ENCODE measurements around the gene ZBTB42. TPM values are rescaled to one million over a fixed set of nuclear protein-coding genes. Genes with fewer than 3 reads are reported as not detected.

Gene ZBTB42
- total and polyA plus RNA-seq, 3 donors from 2014 or later: 6.1 to 8.4 (median 7.1) TPM

DNA sequence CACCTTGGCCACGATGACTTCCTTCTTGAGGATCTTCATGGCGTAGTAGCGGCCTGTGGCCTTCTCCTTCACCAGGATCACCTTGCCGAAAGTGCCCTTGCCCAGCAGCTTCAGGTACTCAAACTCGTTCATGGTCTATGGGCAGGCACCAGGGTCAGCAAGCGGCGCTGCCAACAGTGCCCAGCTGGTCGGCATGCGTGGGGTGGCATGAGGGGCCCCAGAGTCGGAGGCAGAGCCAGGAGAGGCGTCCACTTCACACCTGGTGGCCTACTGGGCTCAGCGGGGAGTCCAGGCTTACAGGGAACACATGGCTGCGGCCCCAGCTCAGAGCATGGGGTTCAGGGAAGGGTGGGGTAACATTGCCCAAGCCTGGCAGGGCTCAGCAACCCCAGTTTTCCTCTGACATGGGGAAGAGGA is 25.8 kb upstream of the ZBTB42 start:
- WGBS, 2 donors: 82 to 91% methylated on average over 4 to 13 of the region's 13 CpGs
- DNase-seq: no peak
- Histone ChIP-seq H3K27ac (no peak overlapping the region), H3K9me3 (no peaks in the 10 kb centered on the region), H3K27me3 (no peaks in the 10 kb centered on the region), H3K4me1 (no peaks in the 10 kb centered on the region), H3K4me3 (no peak overlapping the region), H3K36me3 (ENCODE audit: low read depth, missing control alignments) (no peaks in the 10 kb centered on the region)
- intact Hi-C loops (cut with DNase I; ENCODE audit: low total_unique reads): loop anchor here (5.0 kb wide), 1 partner anchor 52 kb away; no protein-coding TSS in a partner anchor
- no peak for TF ChIP-seq POLR2A (IDR thresholded peaks at IDR 0.05)
- TF ChIP-seq, protein P1, sequence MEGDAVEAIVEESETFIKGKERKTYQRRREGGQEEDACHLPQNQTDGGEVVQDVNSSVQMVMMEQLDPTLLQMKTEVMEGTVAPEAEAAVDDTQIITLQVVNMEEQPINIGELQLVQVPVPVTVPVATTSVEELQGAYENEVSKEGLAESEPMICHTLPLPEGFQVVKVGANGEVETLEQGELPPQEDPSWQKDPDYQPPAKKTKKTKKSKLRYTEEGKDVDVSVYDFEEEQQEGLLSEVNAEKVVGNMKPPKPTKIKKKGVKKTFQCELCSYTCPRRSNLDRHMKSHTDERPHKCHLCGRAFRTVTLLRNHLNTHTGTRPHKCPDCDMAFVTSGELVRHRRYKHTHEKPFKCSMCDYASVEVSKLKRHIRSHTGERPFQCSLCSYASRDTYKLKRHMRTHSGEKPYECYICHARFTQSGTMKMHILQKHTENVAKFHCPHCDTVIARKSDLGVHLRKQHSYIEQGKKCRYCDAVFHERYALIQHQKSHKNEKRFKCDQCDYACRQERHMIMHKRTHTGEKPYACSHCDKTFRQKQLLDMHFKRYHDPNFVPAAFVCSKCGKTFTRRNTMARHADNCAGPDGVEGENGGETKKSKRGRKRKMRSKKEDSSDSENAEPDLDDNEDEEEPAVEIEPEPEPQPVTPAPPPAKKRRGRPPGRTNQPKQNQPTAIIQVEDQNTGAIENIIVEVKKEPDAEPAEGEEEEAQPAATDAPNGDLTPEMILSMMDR (IDR thresholded peaks at IDR 0.05): no peak

DNA sequence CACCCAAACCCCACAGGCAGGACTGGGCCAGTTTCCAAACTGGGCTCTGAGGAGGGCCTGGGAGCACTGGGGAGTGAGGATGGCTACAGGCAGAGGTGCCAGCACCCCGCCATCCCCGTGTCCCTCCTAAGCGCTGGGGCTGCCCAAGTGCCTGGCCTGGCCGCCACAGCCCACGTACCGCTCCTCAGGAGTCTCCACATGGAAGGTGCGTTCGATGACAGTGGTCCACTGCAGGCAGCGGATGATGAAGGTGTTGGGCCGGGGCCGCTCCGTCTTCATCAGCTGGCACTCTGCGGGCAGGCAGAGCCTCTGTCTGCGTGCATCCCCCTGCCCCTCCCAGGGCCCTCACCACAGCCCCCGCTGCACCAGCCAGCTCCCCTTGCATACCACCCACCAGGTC is 24.4 kb upstream of the ZBTB42 start:
- Histone ChIP-seq H3K9me3 (no peaks in the 10 kb centered on the region), H3K27ac (no peak overlapping the region), H3K4me3 (no peak overlapping the region), H3K36me3 (ENCODE audit: low read depth, missing control alignments) (no peaks in the 10 kb centered on the region), H3K27me3 (no peaks in the 10 kb centered on the region), H3K4me1 (no peaks in the 10 kb centered on the region)
- 99% methylated on average over 15 of the region's 15 CpGs for WGBS, 2 donors
- TF ChIP-seq, protein P1 (IDR thresholded peaks at IDR 0.05): no peak
- TF ChIP-seq POLR2A (IDR thresholded peaks at IDR 0.05): no peak
- intact Hi-C loops (cut with DNase I; ENCODE audit: low total_unique reads): loop anchor here (5.0 kb wide), 1 partner anchor 51 kb away; no protein-coding TSS in a partner anchor
- no peak for DNase-seq

DNA sequence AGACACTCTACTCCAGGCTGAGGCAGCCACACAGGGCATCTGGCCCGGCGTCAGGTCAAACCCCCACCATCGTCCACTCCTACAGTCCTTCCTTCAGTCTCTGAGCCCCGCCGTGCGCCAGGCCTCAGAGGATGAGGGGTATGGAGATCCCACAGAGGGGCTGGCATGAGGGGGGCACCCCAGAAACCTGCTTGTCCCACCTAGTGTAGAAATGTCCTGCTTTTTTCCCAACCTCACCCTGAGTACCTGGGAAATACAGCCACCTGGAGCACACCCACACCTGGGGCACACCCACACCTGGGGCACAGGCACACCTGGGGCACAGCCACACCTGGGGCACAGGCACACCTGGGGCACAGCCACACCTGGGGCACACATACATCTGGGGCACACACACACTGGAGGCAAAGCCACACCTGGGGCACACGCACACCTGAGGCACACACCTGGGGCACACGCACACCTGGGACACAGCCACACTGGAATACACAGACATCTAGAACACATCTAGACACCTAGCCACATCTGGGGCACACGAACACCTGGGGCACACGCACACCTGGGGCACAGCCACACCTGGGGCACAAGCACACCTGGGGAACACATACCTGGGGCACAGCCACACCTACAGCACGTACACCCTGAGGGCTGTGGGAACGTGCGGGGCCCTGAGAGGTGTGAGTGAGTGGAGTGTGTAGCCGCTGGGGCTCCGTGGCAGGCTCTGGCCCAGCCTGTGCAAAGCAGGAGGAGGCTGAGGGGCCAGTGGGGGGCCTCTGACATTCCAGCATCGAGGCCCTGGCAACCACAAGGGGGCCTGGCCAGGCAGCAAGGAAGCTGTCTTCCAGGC is 23.7 kb upstream of the ZBTB42 start:
- intact Hi-C loops (cut with DNase I; ENCODE audit: low total_unique reads): loop anchor here (5.0 kb wide), 1 partner anchor 50 kb away; no protein-coding TSS in a partner anchor
- TF ChIP-seq, protein P1 (IDR thresholded peaks at IDR 0.05): no peak
- TF ChIP-seq POLR2A (IDR thresholded peaks at IDR 0.05): no peak
- H3K4me3 ChIP-seq: no peak overlapping the region
- no peaks in the 10 kb centered on the region for H3K4me1 ChIP-seq
- H3K27ac ChIP-seq: no peak overlapping the region
- no peaks in the 10 kb centered on the region for H3K9me3 ChIP-seq
- WGBS, 2 donors: 88 to 89% methylated on average over 10 to 16 of the region's 16 CpGs
- no peaks in the 10 kb centered on the region for H3K36me3 ChIP-seq (ENCODE audit: low read depth, missing control alignments)
- no peaks in the 10 kb centered on the region for H3K27me3 ChIP-seq
- no peak for DNase-seq

DNA sequence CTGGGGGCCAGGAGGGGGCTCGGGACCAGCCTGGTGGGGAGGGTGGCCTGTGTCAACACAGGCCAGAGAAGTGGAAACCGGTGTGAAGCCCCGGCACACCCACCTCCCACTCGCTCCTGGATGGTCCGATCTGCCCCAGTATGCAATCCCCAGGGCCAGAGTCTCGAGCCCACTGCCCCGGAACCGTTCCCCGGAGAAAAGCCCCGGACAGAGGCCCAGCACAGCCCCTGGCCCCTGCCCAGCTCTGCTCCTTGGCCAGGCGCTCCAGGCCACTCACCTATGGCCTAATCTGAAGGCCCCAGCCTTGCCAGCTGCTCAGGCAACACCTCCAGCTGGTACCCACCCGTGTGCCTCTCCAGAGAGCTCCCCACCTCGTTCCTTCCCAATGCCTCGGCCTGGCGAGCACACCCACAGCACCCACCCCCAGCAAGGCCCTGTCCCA is 23.1 kb upstream of the ZBTB42 start:
- WGBS, 2 donors: 78 to 86% methylated on average over 13 to 14 of the region's 15 CpGs
- H3K27ac ChIP-seq: no peak overlapping the region
- TF ChIP-seq, protein P1 (IDR thresholded peaks at IDR 0.05): no peak
- no peak for TF ChIP-seq POLR2A (IDR thresholded peaks at IDR 0.05)
- H3K4me1 ChIP-seq: no peaks in the 10 kb centered on the region
- intact Hi-C loops (cut with DNase I; ENCODE audit: low total_unique reads): loop anchor here (5.0 kb wide), 1 partner anchor 49 kb away; no protein-coding TSS in a partner anchor
- no peak overlapping the region for H3K4me3 ChIP-seq
- no peaks in the 10 kb centered on the region for H3K36me3 ChIP-seq (ENCODE audit: low read depth, missing control alignments)
- H3K9me3 ChIP-seq: no peaks in the 10 kb centered on the region
- H3K27me3 ChIP-seq: no peaks in the 10 kb centered on the region
- no peak for DNase-seq
